PC-9 (cell line): Measurements from ENCODE around the gene SMAD5. TPM values are rescaled to one million over a fixed set of nuclear protein-coding genes. Genes with fewer than 3 reads are reported as not detected.

Source experiments
- BruUV-seq: library from RNA; stranded (reverse); fragments of 400-500 nt; replicated peaks from 2 replicates; lab custom pipeline; 2021; lab: Mats Ljungman, UMichigan
- CTCF ChIA-PET: fragments of 300-600 bp; sonication (Branson Sonifier 250); formaldehyde crosslinking; loops from one replicate; lab custom pipeline; 2022; ENCODE audit warnings: antibody characterized with exemption; lab: Charles Lee
- POLR2A ChIA-PET: fragments of 300-600 bp; sonication (Branson Sonifier 250); formaldehyde crosslinking; loops from one replicate; lab custom pipeline; 2022; ENCODE audit warnings: antibody characterized with exemption; ENCODE audit not compliant: unreplicated experiment; lab: Charles Lee
- DNase-seq, 2 experiments: peaks; one replicate each; pipeline versions ENCODE4 v3.0.0 to v3.0.0-alpha.2; 2015 to 2022; ENCODE audit warnings: mixed read lengths in 1 of 2
- H2AFZ ChIP-seq: fragments of 200-600 bp; sonication (generic); 2 replicates; pipeline ENCODE4 v1.8.1; 2017; ENCODE audit warnings: antibody characterized with exemption
- H3F3A ChIP-seq: fragments of 200-600 bp; sonication (generic); 2 replicates; pipeline ENCODE4 v1.8.1; 2017; ENCODE audit warnings: antibody characterized with exemption, mild to moderate bottlenecking, low read depth; ENCODE audit not compliant: insufficient read depth
- H3K27ac ChIP-seq: fragments of 200-600 bp; sonication (generic); 2 replicates; pipeline ENCODE4 v1.6.1; 2016; ENCODE audit warnings: mixed run types
- H3K27me3 ChIP-seq: fragments of 200-600 bp; sonication (generic); 2 replicates; pipeline ENCODE4 v1.6.1; 2016; ENCODE audit warnings: low read depth, mixed run types; ENCODE audit not compliant: insufficient read depth
- H3K36me3 ChIP-seq: fragments of 200-600 bp; sonication (generic); 2 replicates; pipeline ENCODE4 v1.6.1; 2016; ENCODE audit warnings: low read depth, mixed run types
- H3K4me1 ChIP-seq: fragments of 200-600 bp; sonication (generic); replicated peaks from 2 replicates; pipeline ENCODE4 v1.6.1; 2016; ENCODE audit warnings: mixed run types; ENCODE audit not compliant: insufficient read depth
- H3K4me2 ChIP-seq: fragments of 200-600 bp; sonication (generic); 2 replicates; pipeline ENCODE4 v1.6.1; 2017; ENCODE audit warnings: mixed run types
- H3K4me3 ChIP-seq: fragments of 200-600 bp; sonication (generic); 2 replicates; pipeline ENCODE4 v1.6.1; 2016; ENCODE audit warnings: mixed run types
- H3K79me2 ChIP-seq: fragments of 200-600 bp; sonication (generic); 2 replicates; pipeline ENCODE4 v1.6.1; 2017; ENCODE audit warnings: low read depth, mixed run types
- H3K9me2 ChIP-seq: fragments of 200-600 bp; sonication (generic); 2 replicates; pipeline ENCODE4 v1.8.1; 2017; ENCODE audit warnings: mild to moderate bottlenecking; ENCODE audit not compliant: insufficient read depth
- H3K9me3 ChIP-seq: fragments of 200-600 bp; sonication (generic); 2 replicates; pipeline ENCODE4 v1.8.1; 2016; ENCODE audit warnings: low read depth; ENCODE audit not compliant: insufficient read depth
- H4K20me1 ChIP-seq: fragments of 200-600 bp; sonication (generic); 2 replicates; pipeline ENCODE4 v1.8.1; 2017; ENCODE audit not compliant: insufficient read depth
- CTCF ChIP-seq: fragments of 200-600 bp; sonication (generic); conservative IDR thresholded peaks from 2 replicates; pipeline ENCODE4 v1.6.1; 2017; ENCODE audit warnings: mixed run types, antibody characterized with exemption, mild to moderate bottlenecking, moderate library complexity
- EZH2 ChIP-seq: fragments of 200-600 bp; sonication (generic); IDR thresholded peaks from 2 replicates; pipeline ENCODE4 v1.8.0; 2017; ENCODE audit warnings: antibody characterized with exemption, low read depth
- intact Hi-C: fragments of 100-400 bp; cut with micrococcal nuclease; formaldehyde crosslinking; loops from one replicate; pipeline ENCODE4 v1.10.0; 2022; ENCODE audit not compliant: unreplicated experiment
- total RNA-seq: library from RNA; stranded (reverse); gene quantifications from 2 replicates; pipeline ENCODE4 v1.2.3, GENCODE V29; 2021

Gene SMAD5
- total RNA-seq, 1 experiment from 2014 or later, result 50.6 TPM

GRCh38 chr5:136104306-136104965 is 28.2 kb upstream of the SMAD5 start:
- Histone ChIP-seq H3F3A (no peaks in the 10 kb centered on the region), H3K4me1 (no peaks in the 10 kb centered on the region), H3K4me2 (no peak overlapping the region), H2AFZ (no peak overlapping the region), H4K20me1 (no peaks in the 10 kb centered on the region), H3K27ac (no peak overlapping the region), H3K36me3 (no peaks in the 10 kb centered on the region), H3K9me3 (no peaks in the 10 kb centered on the region), H3K27me3 (peaks cover 7% of the 10 kb centered on the region; the same call in 1 of the 2 replicates), H3K79me2 (no peaks in the 10 kb centered on the region), H3K4me3 (no peak overlapping the region), H3K9me2 (no peaks in the 10 kb centered on the region)
- ChIA-PET POLR2A (no interaction called here), CTCF (interaction anchor here (0.7 kb wide), 1 partner anchor 527 kb away, joined by 3 read pairs; no protein-coding TSS in a partner anchor)
- no peak for TF ChIP-seq CTCF
- TF ChIP-seq EZH2, result no peak
- intact Hi-C loops, result no loop called here
- DNase-seq, result no peak
- no TSS peak for BruUV-seq

- no TSS peak for BruUV-seq
- Histone ChIP-seq H3K9me3 (no peaks in the 10 kb centered on the region), H3F3A (no peaks in the 10 kb centered on the region), H3K9me2 (no peaks in the 10 kb centered on the region), H4K20me1 (no peaks in the 10 kb centered on the region), H3K4me3 (no peak overlapping the region), H3K79me2 (no peaks in the 10 kb centered on the region), H3K36me3 (no peaks in the 10 kb centered on the region), H3K27ac (no peak overlapping the region), H3K4me1 (no peaks in the 10 kb centered on the region), H3K4me2 (no peak overlapping the region), H3K27me3 (0 out of 2 replicates have a peak, but pooled peaks cover 4% of the 10 kb centered on the region), H2AFZ (no peak overlapping the region)
- DNase-seq, result no peak
- intact Hi-C loops, result no loop called here
- ChIA-PET POLR2A (no interaction called here), CTCF (no interaction called here)
- TF ChIP-seq CTCF (no peak), EZH2 (no peak)
Measured at GRCh38 chr5:136106351-136107031, 26.2 kb upstream of the SMAD5 start.

- Histone ChIP-seq H3K9me3 (no peaks in the 10 kb centered on the region), H3K4me1 (no peaks in the 10 kb centered on the region), H3F3A (no peaks in the 10 kb centered on the region), H3K4me2 (no peak overlapping the region), H3K27me3 (0 out of 2 replicates have a peak, but pooled peaks cover 4% of the 10 kb centered on the region), H3K27ac (no peak overlapping the region), H3K4me3 (no peak overlapping the region), H3K9me2 (no peaks in the 10 kb centered on the region), H3K36me3 (no peaks in the 10 kb centered on the region), H3K79me2 (no peaks in the 10 kb centered on the region), H2AFZ (no peak overlapping the region), H4K20me1 (no peaks in the 10 kb centered on the region)
- DNase-seq, result no peak
- TF ChIP-seq EZH2, result no peak
- TF ChIP-seq CTCF, result no peak
- CTCF ChIA-PET, result no interaction called here
- POLR2A ChIA-PET, result no interaction called here
- BruUV-seq, result no TSS peak
- intact Hi-C loops, result no loop called here
Measured at GRCh38 chr5:136108180-136108611, 24.4 kb upstream of the SMAD5 start.
